Activated T-cell treated with anti-CD3 and anti-CD28 coated beads for 24 hours (primary cell): ENCODE data around the gene POLR2F.
"Not testable (repeated sequence)": the region's sequence is repeated elsewhere in the genome, so short reads cannot be mapped to it uniquely, and the experiment has no call there.

Experiments used
- DNase-seq: peaks from one replicate; pipeline ENCODE4 v3.0.0-alpha.2; 2020; ENCODE audit warnings: low read depth

POLR2F gene

DNA sequence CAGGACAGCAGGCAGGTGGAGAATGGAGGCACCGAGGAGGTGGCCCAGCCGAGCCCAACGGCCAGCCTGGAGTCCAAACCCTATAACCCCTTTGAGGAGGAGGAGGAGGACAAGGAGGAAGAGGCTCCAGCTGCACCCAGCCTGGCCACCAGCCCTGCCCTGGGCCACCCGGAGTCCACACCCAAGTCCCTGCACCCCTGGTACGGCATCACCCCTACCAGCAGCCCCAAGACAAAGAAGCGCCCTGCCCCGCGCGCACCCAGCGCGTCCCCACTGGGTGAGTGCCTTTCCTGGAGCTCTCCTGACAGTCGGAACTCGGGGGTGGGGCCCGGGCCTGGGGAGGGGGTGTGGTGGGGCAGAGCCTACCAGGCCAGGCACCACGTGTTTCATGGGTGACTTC is 27.7 kb upstream of the POLR2F start:
- DNase-seq, result no peak

GRCh38 chr22:37926358-37926757 is 27.1 kb upstream of the POLR2F start:
- no peak for DNase-seq

DNA sequence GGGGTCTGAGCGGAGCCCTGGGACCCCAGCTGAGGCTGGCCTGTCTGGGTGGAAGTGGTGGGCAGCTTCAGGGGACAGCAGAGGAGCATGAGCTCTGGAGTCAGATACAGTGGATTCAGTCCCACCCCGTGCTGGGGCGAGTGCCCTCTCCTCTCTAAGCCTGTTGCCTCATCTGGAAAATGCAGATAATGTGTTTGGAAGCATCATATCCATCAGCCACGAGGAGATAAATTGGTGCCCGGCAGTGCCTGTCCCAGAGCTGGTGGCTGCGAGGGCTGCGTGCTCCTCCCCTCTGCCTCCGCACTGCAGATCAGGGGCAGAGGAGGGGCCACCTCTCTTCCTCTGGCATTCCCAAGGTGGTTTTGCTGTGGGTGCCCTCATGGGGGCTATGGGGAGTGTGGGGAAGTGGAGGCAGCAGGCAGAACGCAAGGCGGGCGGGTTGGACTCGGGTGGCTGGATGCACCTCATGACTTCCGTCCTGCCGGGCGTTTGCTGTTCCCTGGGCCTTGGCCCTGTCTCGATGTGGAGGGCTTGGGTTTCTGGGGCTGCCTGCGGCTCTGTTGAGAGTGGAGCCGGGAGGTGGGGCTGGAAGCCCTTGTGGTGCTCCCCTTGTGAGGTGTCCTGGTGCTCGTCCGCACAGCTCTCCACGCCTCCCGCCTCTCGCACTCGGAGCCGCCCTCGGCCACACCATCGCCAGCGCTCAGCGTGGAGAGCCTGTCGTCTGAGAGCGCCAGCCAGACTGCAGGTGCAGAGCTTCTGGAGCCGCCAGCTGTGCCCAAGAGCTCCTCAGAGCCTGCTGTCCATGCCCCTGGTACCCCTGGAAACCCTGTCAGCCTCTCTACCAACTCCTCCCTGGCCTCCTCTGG is 26.5 kb upstream of the POLR2F start:
- no peak for DNase-seq

DNA sequence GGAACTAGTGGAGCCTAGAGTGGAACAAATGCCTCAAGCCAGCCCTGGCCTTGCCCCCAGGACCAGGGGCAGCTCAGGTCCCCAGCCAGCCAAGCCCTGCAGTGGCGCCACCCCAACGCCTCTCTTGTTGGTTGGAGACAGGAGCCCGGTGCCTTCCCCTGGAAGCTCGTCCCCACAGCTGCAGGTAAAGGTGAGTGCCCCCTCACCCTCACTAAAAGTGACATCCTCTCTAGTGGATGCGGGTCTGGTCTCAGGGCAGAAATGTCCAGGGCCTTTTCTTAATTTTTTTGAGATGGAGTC is 25.9 kb upstream of the POLR2F start:
- no peak for DNase-seq

GRCh38 chr22:37929390-37929789 is 24.1 kb upstream of the POLR2F start:
- no peak for DNase-seq

DNA sequence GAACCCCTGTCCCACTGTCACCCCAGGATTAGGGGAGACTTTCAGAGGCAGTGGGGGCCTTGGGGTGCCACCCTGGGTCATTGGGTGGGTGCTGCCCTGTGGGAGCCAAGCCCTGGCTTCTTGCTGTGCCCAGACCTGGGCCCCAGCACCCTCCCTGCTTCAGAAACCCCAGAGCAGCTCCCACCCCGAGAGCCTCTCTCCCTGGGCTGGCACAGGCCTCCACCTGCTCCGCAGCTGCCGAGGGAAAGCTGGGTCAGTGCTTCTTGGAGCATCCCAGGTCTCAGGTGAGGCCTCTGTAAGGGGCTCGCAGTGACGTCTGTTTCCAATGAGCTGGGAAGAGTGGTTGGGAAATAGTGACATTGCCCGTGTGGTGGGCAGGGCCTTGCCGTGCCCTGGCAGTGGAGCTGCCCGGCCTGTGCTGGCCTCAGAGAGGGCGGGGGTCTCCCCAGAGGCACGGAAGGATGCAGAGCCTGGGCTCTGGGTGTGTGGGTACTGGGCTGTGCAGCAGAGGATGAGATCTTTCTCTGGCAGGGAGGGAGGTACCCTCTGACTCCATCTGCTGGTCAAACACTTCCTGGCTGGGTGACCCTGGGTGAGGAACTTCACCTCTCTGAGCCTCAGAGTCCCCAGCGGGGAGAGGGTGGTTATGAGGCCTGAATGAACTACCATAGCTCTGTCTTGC is 23.1 kb upstream of the POLR2F start:
- no peak for DNase-seq

- DNase-seq, result no peak
These were observed 22.5 kb upstream of the POLR2F start for GRCh38 chr22:37930952-37931440.

GRCh38 chr22:37931893-37932389 is 21.6 kb upstream of the POLR2F start:
- DNase-seq, result no peak

DNA sequence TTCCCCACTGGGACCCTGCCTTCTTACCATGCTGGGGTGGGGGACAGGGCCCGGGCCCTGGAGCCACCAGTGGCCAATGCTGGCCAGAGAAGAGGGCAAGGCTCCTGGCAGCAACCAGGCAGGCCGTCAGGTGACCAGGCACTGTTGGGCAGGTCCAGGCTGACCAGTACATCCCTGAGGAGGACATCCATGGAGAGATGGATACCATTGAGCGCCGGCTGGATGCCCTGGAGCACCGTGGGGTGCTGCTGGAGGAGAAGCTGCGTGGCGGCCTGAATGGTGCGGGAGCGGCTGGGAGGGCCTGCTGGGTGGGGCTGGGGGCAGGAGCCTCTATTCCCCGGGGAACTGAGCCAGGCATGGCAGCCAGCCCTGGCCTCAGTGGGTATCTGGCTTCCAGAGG is 21.1 kb upstream of the POLR2F start:
- no peak for DNase-seq

- DNase-seq, result no peak
These were observed 20.5 kb upstream of the POLR2F start for GRCh38 chr22:37932821-37933578.

DNA sequence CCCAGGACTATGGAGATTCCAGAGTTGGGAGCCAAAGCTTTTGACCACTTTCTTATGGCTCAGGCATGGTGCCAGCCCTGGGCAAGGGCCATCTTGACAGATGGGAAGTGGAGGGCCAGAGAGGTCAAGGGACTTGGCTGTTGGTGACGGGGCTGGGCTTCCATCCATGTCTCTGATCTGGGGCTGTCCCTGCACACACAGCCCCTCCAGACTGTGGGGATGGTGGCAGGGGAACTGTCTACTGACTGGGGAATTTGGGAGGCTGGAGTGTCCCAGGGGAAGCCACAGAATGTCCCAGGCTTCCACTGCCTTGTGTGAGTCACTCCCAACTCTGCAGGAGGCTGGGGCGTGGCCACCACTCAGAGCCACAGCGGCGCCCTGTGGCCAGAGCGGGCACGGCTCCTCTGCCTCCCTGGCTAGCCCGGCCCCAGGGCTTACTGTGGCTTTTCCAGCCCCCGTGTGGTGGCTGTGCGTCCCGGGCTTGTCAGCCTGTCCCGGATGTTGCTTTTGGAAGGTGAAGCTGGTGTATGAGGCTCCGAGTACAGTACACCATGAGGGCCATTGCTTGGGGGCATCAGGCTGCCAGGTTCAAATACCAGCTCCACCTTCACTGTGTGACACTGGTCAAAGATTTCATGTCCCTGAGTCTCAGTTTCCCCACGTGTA is 19.7 kb upstream of the POLR2F start:
- peak; percentile 82 for DNase-seq

- no peak for DNase-seq
These were observed 12.7 kb upstream of the POLR2F start for GRCh38 chr22:37940698-37941376.

DNA sequence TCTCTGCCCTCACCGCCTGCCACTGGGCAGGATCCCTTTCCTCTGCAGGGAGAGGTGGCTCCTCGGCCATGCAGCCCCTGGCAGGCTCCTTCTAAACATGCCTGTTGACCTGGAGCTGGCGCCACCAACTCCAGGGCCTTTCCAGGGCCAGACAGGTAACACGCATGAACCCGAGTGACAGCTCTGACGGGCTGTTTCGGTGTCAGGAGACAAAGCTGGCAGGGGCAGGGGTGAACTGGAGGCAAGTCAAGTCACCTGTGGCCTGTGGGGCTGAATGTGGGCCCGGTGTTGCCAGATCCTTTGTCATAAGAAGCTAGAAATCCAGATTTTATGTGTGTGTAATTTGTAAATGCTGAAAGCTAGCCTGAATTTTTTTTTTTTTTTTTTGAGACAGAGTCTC is 11.4 kb upstream of the POLR2F start:
- DNase-seq, result no peak

DNA sequence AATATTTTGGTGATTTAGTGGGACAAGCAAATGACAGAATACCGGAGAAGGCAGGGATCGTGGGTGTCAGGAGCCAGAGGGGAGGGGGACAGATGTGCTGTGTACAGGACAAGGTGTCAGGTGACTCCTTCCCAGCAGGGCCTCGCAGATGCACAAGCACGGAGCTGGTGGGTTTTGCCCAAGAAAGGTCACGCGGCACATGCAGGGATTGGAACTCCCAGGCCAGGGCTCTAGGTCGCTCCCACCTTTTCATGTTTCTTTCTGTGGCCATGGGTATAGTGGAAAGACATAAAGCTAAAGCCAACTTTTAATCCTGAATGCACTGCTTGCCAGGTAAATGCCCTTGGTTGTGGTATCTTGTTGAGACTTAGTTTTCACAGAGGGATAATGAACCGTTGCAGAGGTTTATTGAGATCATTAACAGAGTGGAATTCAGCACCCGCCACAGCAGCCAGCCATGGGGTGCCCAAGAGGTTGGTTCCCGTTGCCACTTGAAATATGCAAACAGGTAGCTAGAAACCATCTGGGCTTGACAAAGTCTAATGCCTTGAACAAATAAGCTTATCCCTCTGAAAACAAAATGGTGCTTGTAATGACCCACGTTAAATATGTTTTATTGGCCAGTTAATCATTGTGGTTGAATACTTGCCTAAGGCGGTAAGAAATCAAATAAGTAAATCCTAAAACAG is 10.2 kb upstream of the POLR2F start:
- DNase-seq, result no peak

- no peak for DNase-seq
These were observed 9.7 kb upstream of the POLR2F start for GRCh38 chr22:37943825-37944198.

DNA sequence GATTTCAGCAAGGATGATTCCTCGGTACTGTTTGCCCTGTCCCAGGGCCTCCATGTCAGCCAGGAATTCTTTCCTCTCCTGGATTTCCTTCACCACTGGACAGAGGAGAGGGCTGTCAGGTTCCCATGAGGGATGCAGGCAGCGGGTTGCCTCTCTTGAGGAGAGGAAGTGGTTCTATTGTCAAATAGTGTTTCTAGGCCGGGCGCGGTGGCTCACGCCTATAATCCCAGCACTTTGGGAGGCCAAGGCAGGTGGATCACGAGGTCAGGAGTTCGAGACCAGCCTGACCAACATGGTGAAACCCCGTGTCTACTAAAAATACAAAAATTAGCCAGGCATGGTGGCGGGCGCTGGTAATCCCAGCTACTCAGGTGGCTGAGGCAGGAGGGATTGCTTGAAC is 9.1 kb upstream of the POLR2F start:
- DNase-seq, result not testable (repeated sequence)

DNA sequence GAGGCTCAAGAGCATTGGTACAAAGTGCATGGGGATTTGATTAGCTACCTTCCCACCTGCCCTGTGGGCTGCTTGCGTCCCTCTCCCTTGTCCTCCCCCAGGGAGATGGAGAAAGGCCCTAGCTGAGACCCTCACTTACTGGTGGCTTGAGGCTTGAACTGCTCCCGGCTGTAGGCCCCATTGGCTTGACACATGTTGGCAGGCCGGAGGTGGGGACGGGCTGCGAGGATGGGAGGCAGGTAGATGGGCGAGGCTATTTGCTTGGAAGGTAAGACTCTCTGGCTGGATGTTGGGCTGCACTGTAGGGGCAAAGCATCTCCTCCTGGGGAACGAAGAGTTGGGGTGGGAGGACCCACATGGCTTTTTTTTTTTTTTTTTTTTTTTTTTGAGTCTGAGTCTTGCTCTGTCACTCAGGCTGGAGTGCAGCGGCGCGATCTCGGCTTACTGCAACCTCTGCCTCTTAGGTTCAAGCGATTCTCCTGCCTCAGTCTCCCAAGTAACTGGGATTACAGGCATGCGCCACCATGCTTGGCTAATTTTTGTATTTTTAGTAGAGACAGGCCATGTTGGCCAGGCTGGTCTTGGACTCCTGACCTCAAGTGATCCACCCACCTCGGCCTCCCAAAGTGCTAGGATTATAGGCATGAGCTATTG is 6.2 kb upstream of the POLR2F start:
- not testable (repeated sequence) for DNase-seq

- DNase-seq, result no peak
These were observed 2.2 kb upstream of the POLR2F start for GRCh38 chr22:37951305-37951704.

DNA sequence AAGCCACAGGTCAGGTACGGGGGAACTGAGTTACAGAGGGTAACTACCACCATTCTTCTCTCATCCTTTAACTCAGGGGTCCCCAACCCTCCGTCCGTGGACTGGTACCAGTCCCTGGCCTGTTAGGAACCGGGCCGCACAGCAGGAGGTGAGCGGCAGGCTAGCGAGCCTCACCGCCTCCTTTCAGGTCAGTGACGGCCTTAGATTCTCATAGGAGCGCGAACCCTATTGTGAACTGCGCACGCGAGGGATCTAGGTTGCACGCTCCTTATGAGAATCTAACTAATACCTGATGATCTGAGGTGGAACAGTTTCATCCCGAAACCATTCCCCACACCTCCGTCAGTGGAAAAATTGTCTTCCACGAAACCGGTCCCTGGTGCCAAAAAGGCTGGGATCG is 870 bp upstream of the POLR2F start:
- DNase-seq, result not testable (repeated sequence)

- DNase-seq, result no peak
These were observed 450 bp upstream of the POLR2F start for GRCh38 chr22:37953062-37953436.
